NT2/D1 (cell line): ENCODE data around the gene OSBPL2.

ENCODE experiments used
- DNase-seq: peaks from one replicate; pipeline ENCODE4 v3.0.0-alpha.2; 2011; ENCODE audit warnings: low read depth, low spot score
- H3K27me3 ChIP-seq: 2 replicates; pipeline ENCODE4 v1.6.0; 2011; ENCODE audit warnings: mild to moderate bottlenecking; ENCODE audit not compliant: insufficient read length, insufficient read depth
- H3K36me3 ChIP-seq: 2 replicates; pipeline ENCODE4 v1.6.1; 2011; ENCODE audit warnings: mild to moderate bottlenecking, low read length, mixed read lengths; ENCODE audit not compliant: insufficient read depth, insufficient read length
- H3K4me1 ChIP-seq: 2 replicates; pipeline ENCODE4 v1.5.1; 2011; ENCODE audit not compliant: insufficient read depth, insufficient read length
- H3K4me3 ChIP-seq: 2 replicates; pipeline ENCODE4 v1.5.1; 2011; ENCODE audit warnings: low read depth; ENCODE audit not compliant: insufficient read length
- H3K9ac ChIP-seq: 2 replicates; pipeline ENCODE4 v1.6.0; 2011; ENCODE audit warnings: low read depth; ENCODE audit not compliant: insufficient read length
- H3K9me3 ChIP-seq: 2 replicates; pipeline ENCODE4 v1.5.1; 2011; ENCODE audit warnings: mild to moderate bottlenecking, low read length; ENCODE audit not compliant: insufficient read depth
- SUZ12 ChIP-seq: IDR thresholded peaks from 2 replicates; pipeline ENCODE4 v1.6.1; 2011; ENCODE audit not compliant: insufficient read length, insufficient read depth; ENCODE audit errors: extremely low read depth
- YY1 ChIP-seq: IDR thresholded peaks from 2 replicates; pipeline ENCODE4 v1.6.1; 2011; ENCODE audit not compliant: insufficient read length, insufficient read depth
- ZNF274 ChIP-seq: IDR thresholded peaks from 2 replicates; pipeline ENCODE4 v1.6.1; 2011; ENCODE audit warnings: mild to moderate bottlenecking, low read depth, low read length

OSBPL2 gene

GRCh38 chr20:62237801-62238568 is at the start of gene OSBPL2:
Gene OSBPL2 (plus strand): TSS chr20:62238521. CDS start chr20:62256185, 17,664 bp downstream.
- Histone ChIP-seq H3K9ac (peak within 1 kb of the TSS; percentile 78), H3K9me3 (no peaks in the 10 kb centered on the region), H3K4me1 (peaks cover 18% of the 10 kb centered on the region), H3K36me3 (peaks cover 15% of the 10 kb centered on the region), H3K4me3 (peak within 1 kb of the TSS; percentile 77), H3K27me3 (peaks cover 18% of the 10 kb centered on the region)
- peak; percentile 98 for DNase-seq
- TF ChIP-seq ZNF274 = no peak
- TF ChIP-seq SUZ12 = no peak
- no peak for TF ChIP-seq YY1

- Histone ChIP-seq H3K4me3 (no peak overlapping the region), H3K4me1 (no peaks in the 10 kb centered on the region), H3K36me3 (peaks cover 50% of the 10 kb centered on the region)
These were observed 47.5 kb upstream of the OSBPL2 start for GRCh38 chr20:62190639-62191411.

GRCh38 chr20:62191781-62192559 is 46.4 kb upstream of the OSBPL2 start:
- no peaks in the 10 kb centered on the region for H3K4me1 ChIP-seq
- no peak overlapping the region for H3K4me3 ChIP-seq
- H3K36me3 ChIP-seq = peaks cover 57% of the 10 kb centered on the region
- no peak for TF ChIP-seq YY1
- TF ChIP-seq SUZ12 = no peak
- no peak for DNase-seq
- no peaks in the 10 kb centered on the region for H3K9me3 ChIP-seq
- H3K27me3 ChIP-seq = no peaks in the 10 kb centered on the region
- no peak overlapping the region for H3K9ac ChIP-seq

More at GRCh38 chr20:62190639-62191411, 47.5 kb upstream of the OSBPL2 start:
- DNase-seq = no peak
- no peak overlapping the region for H3K9ac ChIP-seq
- no peaks in the 10 kb centered on the region for H3K27me3 ChIP-seq
- TF ChIP-seq ZNF274 (no peak), YY1 (no peak), SUZ12 (no peak)
- no peaks in the 10 kb centered on the region for H3K9me3 ChIP-seq

- Histone ChIP-seq H3K27me3 (no peaks in the 10 kb centered on the region), H3K36me3 (peaks cover 60% of the 10 kb centered on the region), H3K4me1 (no peaks in the 10 kb centered on the region), H3K4me3 (no peak overlapping the region), H3K9ac (no peak overlapping the region), H3K9me3 (no peaks in the 10 kb centered on the region)
- DNase-seq = no peak
- TF ChIP-seq ZNF274 (no peak), YY1 (no peak)
These were observed 45.7 kb upstream of the OSBPL2 start for GRCh38 chr20:62192635-62193034.

- Histone ChIP-seq H3K4me1 (no peaks in the 10 kb centered on the region), H3K4me3 (no peak overlapping the region), H3K9me3 (no peaks in the 10 kb centered on the region), H3K27me3 (no peaks in the 10 kb centered on the region), H3K9ac (no peak overlapping the region), H3K36me3 (peaks cover 68% of the 10 kb centered on the region)
- TF ChIP-seq YY1 (no peak), ZNF274 (no peak), SUZ12 (no peak)
- DNase-seq = no peak
These were observed 45.0 kb upstream of the OSBPL2 start for GRCh38 chr20:62193079-62194025.

- Histone ChIP-seq H3K9me3 (no peaks in the 10 kb centered on the region), H3K9ac (no peak overlapping the region), H3K4me3 (no peak overlapping the region), H3K36me3 (peaks cover 69% of the 10 kb centered on the region), H3K27me3 (no peaks in the 10 kb centered on the region), H3K4me1 (no peaks in the 10 kb centered on the region)
- no peak for DNase-seq
- TF ChIP-seq SUZ12 (no peak), YY1 (no peak), ZNF274 (no peak)
These were observed 43.3 kb upstream of the OSBPL2 start for GRCh38 chr20:62195075-62195405.
